GM19239 (cell line): ENCODE measurements around the gene CEP104.

Source experiments
- DNase-seq: peaks from one replicate; pipeline ENCODE4 v3.0.0; 2011; ENCODE audit warnings: low spot score; ENCODE audit not compliant: insufficient read length
- FAIRE-seq: peaks from 2 replicates; lab custom pipeline; 2011; peaks lifted over from hg19 to GRCh38; lab: Jason Lieb, UNC

Gene CEP104

GRCh38 chr1:3856923-3857790, at the start of gene CEP104, which contains the start of gene DFFB:
Gene CEP104, minus strand, starts transcription at chr1:3857211. Its CDS starts 4,804 bp downstream, at chr1:3852407.
Gene DFFB, plus strand, starts transcription at chr1:3857476. Its CDS starts 128 bp downstream, at chr1:3857604.
- FAIRE-seq: peak; percentile 98
- peak; percentile 100 for DNase-seq

DNA sequence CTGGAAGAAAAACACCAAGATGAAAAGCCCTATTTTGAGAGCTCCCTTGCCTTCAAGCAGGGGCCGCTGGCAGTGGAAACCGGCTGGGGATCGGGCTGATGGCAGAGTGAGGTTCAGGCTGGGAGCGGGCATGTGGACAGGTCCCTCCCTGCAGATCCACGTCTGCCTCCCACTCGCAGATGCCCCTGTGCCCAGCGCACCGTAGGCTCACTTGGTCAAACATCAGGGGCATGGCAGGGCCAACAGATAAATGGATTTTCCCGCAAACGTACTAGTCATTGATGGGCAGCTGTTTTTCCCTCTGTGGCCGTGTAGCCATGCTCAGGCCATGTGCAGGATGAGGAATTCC, 49.6 kb upstream of the CEP104 start:
- no peak for FAIRE-seq
- no peak for DNase-seq

DNA sequence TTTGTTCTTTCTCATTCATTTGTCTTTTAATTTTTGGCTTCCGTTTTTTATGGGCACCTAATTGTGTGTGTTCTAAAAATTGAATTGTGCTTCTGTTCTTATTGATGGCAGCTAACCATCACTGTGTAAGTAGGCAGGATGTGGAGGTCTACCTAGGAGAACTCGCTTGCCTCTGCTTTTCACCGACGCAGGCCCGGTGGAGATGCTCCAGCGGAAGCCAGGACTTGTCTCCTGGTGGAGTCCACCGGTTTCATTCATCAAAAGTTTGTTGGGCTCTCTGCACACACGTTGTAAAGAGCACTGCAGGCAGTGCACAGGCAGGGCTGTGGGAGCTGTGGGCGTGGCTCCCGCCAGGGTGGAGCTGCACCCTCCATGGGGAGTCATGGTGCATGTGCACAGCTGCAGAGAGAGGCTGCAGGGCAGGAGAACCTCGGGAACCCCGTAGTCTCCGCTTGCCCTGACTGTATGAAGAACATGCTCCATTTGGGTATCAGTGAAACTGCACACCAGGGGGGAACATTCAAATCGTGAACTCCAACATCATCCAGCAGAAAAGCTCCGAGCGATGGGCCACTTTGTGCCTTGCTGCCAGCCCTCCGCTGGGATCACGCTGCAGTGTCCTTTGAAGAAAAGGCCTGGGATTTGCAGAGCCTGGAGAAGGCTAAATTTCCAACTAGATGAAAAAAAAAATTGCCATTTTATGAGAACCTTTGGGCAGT, 49.1 kb upstream of the CEP104 start:
- FAIRE-seq: no peak
- no peak for DNase-seq

- no peak for FAIRE-seq
- no peak for DNase-seq
These were observed 48.4 kb upstream of the CEP104 start for GRCh38 chr1:3905266-3905952.

- DNase-seq (no peak), FAIRE-seq (no peak)
These were observed 47.8 kb upstream of the CEP104 start for GRCh38 chr1:3904843-3905185.

DNA sequence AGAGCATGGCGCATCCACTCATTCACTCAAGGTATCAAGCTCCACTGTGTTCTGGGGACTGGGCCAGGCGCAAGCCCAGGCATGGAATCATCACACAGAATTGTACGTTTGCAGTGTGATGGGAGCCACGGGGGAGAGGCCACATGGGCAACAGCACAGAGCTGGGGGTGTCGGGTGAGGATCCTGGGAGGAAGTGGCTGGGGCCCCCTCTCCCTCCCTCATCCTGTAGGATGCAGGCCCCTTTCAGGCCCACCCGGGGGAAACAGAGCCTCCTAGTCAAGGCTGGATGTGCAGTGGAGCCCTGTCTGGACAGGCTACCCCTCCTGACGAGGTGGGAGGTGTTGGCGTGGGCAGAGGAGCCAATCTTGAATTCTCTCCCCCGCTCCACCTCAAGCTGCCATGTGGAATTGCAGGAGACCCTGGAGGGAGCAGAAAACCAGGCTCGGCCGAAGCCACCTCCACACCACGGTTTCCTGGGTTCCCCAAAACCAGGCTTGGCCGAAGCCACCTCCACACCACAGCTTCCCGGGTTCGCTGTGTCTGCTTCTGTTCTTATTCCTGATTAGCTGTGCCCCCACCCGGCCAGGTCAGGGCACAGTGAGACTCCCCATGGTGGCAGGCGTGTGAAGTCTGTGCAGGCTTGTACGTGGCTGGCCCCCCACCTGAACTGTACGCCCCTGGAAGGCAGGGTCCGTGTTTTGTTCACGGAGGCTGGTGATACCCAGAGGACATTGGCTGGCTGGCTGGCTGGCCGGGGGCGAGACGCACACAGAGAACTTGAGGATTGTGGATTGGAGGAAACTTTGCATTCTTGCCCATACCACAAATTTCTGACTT, 47.2 kb upstream of the CEP104 start:
- DNase-seq (no peak), FAIRE-seq (no peak)

DNA sequence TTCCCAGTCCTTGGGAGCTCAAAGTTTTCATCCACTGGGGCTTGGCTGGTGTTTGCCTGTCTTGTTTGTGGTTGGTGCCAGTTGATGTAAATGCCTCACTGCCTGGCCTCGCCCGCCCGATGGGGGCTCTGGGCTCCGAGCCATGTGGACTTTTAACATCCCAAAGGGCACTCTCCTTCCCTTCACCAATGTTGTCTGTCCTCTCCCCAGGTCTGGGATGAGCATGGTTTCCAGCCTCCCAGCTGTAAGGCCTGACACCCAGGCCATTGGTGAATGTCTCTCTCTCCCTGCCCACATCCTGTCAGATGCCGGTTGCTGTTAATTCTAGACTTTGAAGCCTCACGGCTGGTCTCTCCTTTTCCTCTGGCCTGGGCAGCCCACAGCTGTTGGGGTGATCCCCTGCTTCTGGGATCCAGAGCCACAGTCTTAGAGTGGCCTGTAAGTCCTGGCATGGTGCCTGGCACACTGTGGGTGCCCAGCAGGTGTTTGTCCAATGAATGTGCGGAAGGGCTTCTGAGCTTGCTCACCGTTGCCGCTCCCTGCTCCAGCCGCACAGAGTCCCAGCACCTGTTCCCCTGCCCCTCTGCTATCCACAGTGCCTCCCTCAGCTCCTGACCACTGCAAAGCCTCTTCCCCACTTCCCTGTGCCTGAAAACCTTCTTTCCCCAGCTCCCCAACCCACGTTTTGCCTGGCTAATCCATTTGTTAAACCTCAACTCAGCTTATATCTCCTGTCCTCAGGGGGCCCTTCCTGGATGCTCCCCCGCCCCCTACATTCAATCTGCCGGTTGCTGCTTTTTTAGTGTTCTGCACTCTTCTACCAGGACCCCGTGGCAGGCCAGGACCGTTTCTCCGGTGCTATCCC, 46.4 kb upstream of the CEP104 start:
- FAIRE-seq (no peak), DNase-seq (no peak)

GRCh38 chr1:3902571-3903091, 45.6 kb upstream of the CEP104 start:
- FAIRE-seq: no peak
- DNase-seq: no peak

GRCh38 chr1:3902111-3902511, 45.1 kb upstream of the CEP104 start:
- FAIRE-seq (no peak), DNase-seq (no peak)

DNA sequence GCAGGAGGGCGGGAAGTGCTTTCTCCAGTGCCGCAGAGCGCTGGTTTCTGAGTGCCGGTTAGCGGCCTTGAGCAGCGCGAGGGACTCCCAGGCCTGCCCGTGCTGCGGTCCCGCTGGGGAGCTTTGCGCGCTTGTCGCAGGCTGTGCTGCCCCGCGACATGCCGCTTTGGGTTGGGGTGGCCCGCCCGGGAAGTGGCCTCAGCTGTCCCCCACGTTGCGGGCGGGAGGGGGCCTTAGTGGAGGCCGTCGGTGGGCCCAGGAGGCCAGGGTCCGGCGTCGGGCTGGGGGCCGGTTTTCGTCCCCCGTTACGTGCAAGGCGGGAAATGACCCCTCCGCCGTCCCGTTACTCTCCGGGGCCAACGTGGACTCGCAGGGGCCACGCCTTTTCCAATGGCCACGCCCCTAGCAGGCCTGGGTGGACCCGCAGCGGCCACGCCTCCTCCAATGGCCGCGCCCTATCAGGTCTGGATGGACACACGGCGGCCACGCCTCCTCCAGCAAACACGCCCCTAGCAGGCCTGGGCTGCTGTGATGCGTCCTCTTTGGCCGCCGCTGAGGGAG, 44.0 kb upstream of the CEP104 start:
- FAIRE-seq (peak; percentile 96), DNase-seq (peak; percentile 89)

- FAIRE-seq (peak; percentile 97), DNase-seq (peak; percentile 84)
These were observed 43.3 kb upstream of the CEP104 start, which contains the start of gene C1orf174 for GRCh38 chr1:3900150-3900968. Gene C1orf174, minus strand, starts transcription at chr1:3900272. Its CDS starts 86 bp downstream, at chr1:3900186.

DNA sequence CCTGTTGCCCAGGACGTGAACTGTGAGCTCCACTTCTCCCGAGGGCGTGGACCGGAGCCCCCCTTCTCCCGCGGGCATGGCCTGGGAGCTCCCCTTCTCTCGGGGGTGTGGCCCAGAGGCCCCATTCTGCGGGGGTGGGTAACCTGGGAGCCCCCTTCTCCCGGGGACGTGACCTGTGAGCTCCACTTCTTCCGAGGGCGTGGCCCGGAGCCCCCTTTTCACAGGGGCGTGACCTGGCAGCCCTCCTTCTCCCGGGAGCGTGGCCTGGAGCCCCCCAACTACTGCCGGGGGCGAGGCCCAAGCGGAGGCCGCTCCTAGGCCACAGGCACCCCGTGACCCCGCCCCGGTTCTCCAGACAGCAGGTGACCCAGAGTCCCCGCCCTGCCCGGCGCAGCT, 42.7 kb upstream of the CEP104 start:
- DNase-seq (no peak), FAIRE-seq (no peak)

- peak; percentile 35 for FAIRE-seq
These were observed 42.2 kb upstream of the CEP104 start for GRCh38 chr1:3898994-3899753.

DNA sequence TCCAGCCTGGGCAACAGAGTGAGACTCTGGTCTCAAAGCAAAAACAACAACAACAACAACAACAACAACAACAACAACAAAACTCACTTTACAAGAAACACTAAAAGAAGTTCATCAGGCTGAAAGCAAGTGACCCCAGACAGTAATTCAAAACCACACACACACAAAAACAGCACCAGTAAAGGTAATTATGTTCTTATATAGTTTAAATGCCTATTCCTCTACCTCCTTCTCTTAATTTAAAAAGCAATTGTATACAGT, 41.4 kb upstream of the CEP104 start:
- FAIRE-seq: no peak
- no peak for DNase-seq

More at GRCh38 chr1:3898994-3899753, 42.2 kb upstream of the CEP104 start:
- DNase-seq: no peak

- DNase-seq: no peak
- no peak for FAIRE-seq
These were observed 39.5 kb upstream of the CEP104 start for GRCh38 chr1:3896396-3897000.

DNA sequence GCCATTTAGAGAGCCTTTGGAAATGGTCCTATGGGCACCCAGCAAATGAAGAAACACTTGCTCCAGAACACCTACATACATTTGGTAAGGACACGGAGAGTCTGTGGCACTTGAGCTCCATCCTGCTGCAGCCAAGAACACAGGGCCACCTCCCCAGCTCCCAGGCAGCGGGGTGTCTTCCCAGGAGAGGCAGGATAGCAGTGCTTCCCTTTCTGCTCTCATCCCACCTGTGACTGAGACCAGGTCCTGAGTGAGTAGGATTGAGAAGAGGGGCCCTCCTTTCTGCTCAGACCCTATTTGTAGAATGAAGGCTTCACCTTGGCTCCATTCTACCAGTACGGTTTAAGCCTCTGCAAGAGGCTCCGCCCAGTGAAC, 38.9 kb upstream of the CEP104 start:
- DNase-seq (no peak), FAIRE-seq (no peak)
